Body of pancreas (tissue), 4 donors: ENCODE data around the gene DNMT3A.

ENCODE experiments used
- POLR2A ChIP-seq, 3 donors: fragments of 450-650 bp; IDR thresholded peaks; one replicate each; pipeline ENCODE4 v1.6.1; 2016; ENCODE audit warnings: antibody characterized with exemption in 3 of 3, mild to moderate bottlenecking in 2 of 3
- TF ChIP-seq, protein P1 (sequence below), 7 experiments: fragments of 450-650 bp in 4 of 7; fragments of 200-600 bp in 3 of 7; sonication (generic) in 3 of 7; IDR thresholded peaks; one replicate each; pipeline ENCODE4 v1.5.1; 2016 to 2019; ENCODE audit warnings: antibody characterized with exemption in 7 of 7

DNA sequence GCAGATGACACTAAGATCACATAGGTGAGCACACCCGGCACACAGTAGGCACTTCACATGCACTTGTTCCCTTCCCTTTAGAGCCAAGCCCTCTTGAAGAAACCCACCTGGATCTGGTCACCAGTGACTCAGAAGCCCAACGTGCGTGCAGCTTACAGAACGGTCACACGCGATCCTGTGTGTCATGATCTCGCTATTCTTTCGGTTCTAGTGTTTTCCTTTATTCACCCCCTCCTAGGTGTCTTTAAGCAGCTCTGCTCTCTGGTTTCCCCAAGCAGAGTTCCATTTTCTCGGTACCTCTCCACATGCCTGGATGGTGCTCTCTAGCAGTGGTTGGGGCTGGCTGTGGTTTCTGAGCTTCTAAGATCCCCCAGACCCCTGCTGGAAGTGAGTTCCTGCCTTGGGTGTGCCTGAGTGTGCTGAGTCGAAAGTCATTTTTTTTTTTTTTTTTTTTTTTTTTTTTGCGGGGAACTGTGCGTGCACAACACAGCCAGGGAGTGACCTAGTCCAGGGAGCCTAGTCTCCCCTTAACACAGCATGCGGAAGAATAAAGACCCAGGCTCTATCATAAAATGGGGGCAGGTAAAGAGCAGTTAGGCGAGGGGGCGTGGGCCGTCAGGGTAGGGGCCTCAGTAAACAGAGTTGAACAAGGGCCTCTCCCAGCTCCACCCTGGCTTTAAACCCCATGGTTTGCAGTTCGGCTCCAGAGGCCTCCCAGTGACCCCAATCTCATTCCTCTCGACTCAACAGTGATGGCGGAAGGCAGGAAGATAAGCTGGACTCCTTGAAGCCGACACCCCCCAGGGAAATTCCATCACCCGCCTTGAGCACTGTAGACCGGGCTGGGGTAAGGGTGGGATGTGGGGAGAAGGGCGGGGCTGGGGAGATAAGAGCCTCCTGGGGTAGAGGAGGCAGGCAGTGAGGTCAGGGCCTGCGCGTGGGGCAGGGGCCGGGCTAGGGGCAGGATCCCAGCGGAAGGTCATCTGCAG is 29.8 kb upstream of the DNMT3A start:
- no peak for TF ChIP-seq POLR2A (IDR thresholded peaks at IDR 0.05)
- TF ChIP-seq, protein P1, sequence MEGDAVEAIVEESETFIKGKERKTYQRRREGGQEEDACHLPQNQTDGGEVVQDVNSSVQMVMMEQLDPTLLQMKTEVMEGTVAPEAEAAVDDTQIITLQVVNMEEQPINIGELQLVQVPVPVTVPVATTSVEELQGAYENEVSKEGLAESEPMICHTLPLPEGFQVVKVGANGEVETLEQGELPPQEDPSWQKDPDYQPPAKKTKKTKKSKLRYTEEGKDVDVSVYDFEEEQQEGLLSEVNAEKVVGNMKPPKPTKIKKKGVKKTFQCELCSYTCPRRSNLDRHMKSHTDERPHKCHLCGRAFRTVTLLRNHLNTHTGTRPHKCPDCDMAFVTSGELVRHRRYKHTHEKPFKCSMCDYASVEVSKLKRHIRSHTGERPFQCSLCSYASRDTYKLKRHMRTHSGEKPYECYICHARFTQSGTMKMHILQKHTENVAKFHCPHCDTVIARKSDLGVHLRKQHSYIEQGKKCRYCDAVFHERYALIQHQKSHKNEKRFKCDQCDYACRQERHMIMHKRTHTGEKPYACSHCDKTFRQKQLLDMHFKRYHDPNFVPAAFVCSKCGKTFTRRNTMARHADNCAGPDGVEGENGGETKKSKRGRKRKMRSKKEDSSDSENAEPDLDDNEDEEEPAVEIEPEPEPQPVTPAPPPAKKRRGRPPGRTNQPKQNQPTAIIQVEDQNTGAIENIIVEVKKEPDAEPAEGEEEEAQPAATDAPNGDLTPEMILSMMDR (IDR thresholded peaks at IDR 0.05), result no peak
